BE2C (cell line): ENCODE measurements around the gene NSG1.
A peak's percentile ranks its signal among the peaks of the same experiment; 100 is the strongest.

Source experiments
- DNase-seq: peaks from one replicate; pipeline ENCODE4 v3.0.0-alpha.2; 2020
- H3K27me3 ChIP-seq: fragments of 250-450 bp; sonication (Bioruptor Pico); 2 replicates; pipeline ENCODE4 v1.5.1; 2020; ENCODE audit warnings: mild to moderate bottlenecking
- H3K36me3 ChIP-seq: fragments of 250-450 bp; sonication (Bioruptor Pico); 2 replicates; pipeline ENCODE4 v1.5.1; 2020; ENCODE audit warnings: mild to moderate bottlenecking
- H3K4me1 ChIP-seq: fragments of 250-450 bp; sonication (Bioruptor Pico); 2 replicates; pipeline ENCODE4 v1.5.1; 2020
- H3K4me3 ChIP-seq: 2 replicates; pipeline ENCODE4 v1.5.1; 2011; ENCODE audit warnings: low read depth, low read length
- H3K9me3 ChIP-seq: fragments of 250-450 bp; sonication (Bioruptor Pico); 2 replicates; pipeline ENCODE4 v1.5.1; 2020
- CTCF ChIP-seq: IDR thresholded peaks from 2 replicates; pipeline ENCODE4 v1.5.1; 2012; ENCODE audit warnings: mild to moderate bottlenecking, low read depth, low read length

NSG1 gene

GRCh38 chr4:4396628-4397440 lies 9.9 kb downstream of the NSG1 start:
- H3K4me3 ChIP-seq, result peak overlapping the region; percentile 43
- H3K9me3 ChIP-seq, result no peaks in the 10 kb centered on the region
- TF ChIP-seq CTCF, result no peak
- peaks cover 61% of the 10 kb centered on the region for H3K4me1 ChIP-seq
- peaks cover 79% of the 10 kb centered on the region for H3K36me3 ChIP-seq
- H3K27me3 ChIP-seq, result no peaks in the 10 kb centered on the region
- no peak for DNase-seq

- peaks cover 55% of the 10 kb centered on the region for H3K4me1 ChIP-seq
- H3K9me3 ChIP-seq, result no peaks in the 10 kb centered on the region
- H3K4me3 ChIP-seq, result no peak overlapping the region
- H3K27me3 ChIP-seq, result no peaks in the 10 kb centered on the region
- no peak for TF ChIP-seq CTCF
- DNase-seq, result no peak
- H3K36me3 ChIP-seq, result peaks cover 73% of the 10 kb centered on the region
Measured at GRCh38 chr4:4397441-4397819, 10.5 kb downstream of the NSG1 start.

GRCh38 chr4:4398430-4398829 lies 11.5 kb downstream of the NSG1 start:
- TF ChIP-seq CTCF, result no peak
- no peak for DNase-seq
- peaks cover 73% of the 10 kb centered on the region for H3K36me3 ChIP-seq
- H3K9me3 ChIP-seq, result no peaks in the 10 kb centered on the region
- H3K4me3 ChIP-seq, result no peak overlapping the region
- H3K4me1 ChIP-seq, result peaks cover 56% of the 10 kb centered on the region
- no peaks in the 10 kb centered on the region for H3K27me3 ChIP-seq

- Histone ChIP-seq H3K9me3 (no peaks in the 10 kb centered on the region), H3K36me3 (peaks cover 69% of the 10 kb centered on the region), H3K27me3 (no peaks in the 10 kb centered on the region), H3K4me1 (peaks cover 42% of the 10 kb centered on the region), H3K4me3 (0 out of 2 replicates have a peak overlapping the region, but pooled peaks have one; percentile 6)
- peak; percentile 52 for DNase-seq
- no peak for TF ChIP-seq CTCF
Measured at GRCh38 chr4:4401036-4401435, 14.1 kb downstream of the NSG1 start.

- H3K9me3 ChIP-seq, result no peaks in the 10 kb centered on the region
- no peak for DNase-seq
- H3K4me1 ChIP-seq, result peaks cover 47% of the 10 kb centered on the region
- no peaks in the 10 kb centered on the region for H3K27me3 ChIP-seq
- peaks cover 59% of the 10 kb centered on the region for H3K36me3 ChIP-seq
- no peak overlapping the region for H3K4me3 ChIP-seq
- no peak for TF ChIP-seq CTCF
Measured at GRCh38 chr4:4402966-4403365, 16.1 kb downstream of the NSG1 start.

- H3K27me3 ChIP-seq, result no peaks in the 10 kb centered on the region
- DNase-seq, result no peak
- H3K9me3 ChIP-seq, result no peaks in the 10 kb centered on the region
- no peak for TF ChIP-seq CTCF
- H3K4me3 ChIP-seq, result no peak overlapping the region
- peaks cover 46% of the 10 kb centered on the region for H3K4me1 ChIP-seq
- H3K36me3 ChIP-seq, result peaks cover 61% of the 10 kb centered on the region
Measured at GRCh38 chr4:4405358-4405962, 18.6 kb downstream of the NSG1 start.
